Left renal pelvis (tissue), 4 donors: ENCODE results near the gene ITGA11. TPM values are rescaled to one million over a fixed set of nuclear protein-coding genes. Genes with fewer than 3 reads are reported as not detected.

Experiments
- DNase-seq, 4 donors: peaks; one replicate each; pipeline ENCODE4 v3.0.0-alpha.2; 2013; ENCODE audit warnings: low read depth in 4 of 4, low spot score in 3 of 4
- polyA plus RNA-seq, 4 donors: library from polyadenylated mRNA; unstranded; fragments of 120-200 nt; gene quantifications; one replicate each; pipeline ENCODE4 v1.2.1, GENCODE V29; 2013; ENCODE audit not compliant: insufficient read length in 4 of 4

The ITGA11 gene
- polyA plus RNA-seq, 4 donors, result 3.4 to 23.2 (median 4.4) TPM

GRCh38 chr15:68278345-68278594 lies 153.7 kb downstream of the ITGA11 start:
- DNase-seq, result no peak

GRCh38 chr15:68277603-68278344 lies 154.2 kb downstream of the ITGA11 start, which contains the start of gene FEM1B:
TSS of gene FEM1B (plus strand) at chr15:68277745. CDS start at chr15:68278418, 673 bp downstream.
- DNase-seq, result peak; percentile 78 to 87 (median 84)

GRCh38 chr15:68277131-68277602 lies 154.8 kb downstream of the ITGA11 start:
- DNase-seq, result peak in 2 of 4 donors; percentile 60 to 75

GRCh38 chr15:68276668-68277067 lies 155.3 kb downstream of the ITGA11 start:
- DNase-seq, result no peak

GRCh38 chr15:68275165-68275746 lies 156.7 kb downstream of the ITGA11 start:
- DNase-seq, result no peak

GRCh38 chr15:68274201-68274848 lies 157.6 kb downstream of the ITGA11 start:
- no peak for DNase-seq

- no peak for DNase-seq
Measured at GRCh38 chr15:68272721-68273271, 159.2 kb downstream of the ITGA11 start.

GRCh38 chr15:68271854-68272471 lies 160.0 kb downstream of the ITGA11 start:
- DNase-seq, result no peak

GRCh38 chr15:68268405-68268804 lies 163.6 kb downstream of the ITGA11 start:
- DNase-seq, result no peak

GRCh38 chr15:68265674-68266073 lies 166.3 kb downstream of the ITGA11 start:
- DNase-seq, result no peak

GRCh38 chr15:68265081-68265480 lies 166.9 kb downstream of the ITGA11 start:
- DNase-seq, result no peak

GRCh38 chr15:68264282-68264681 lies 167.7 kb downstream of the ITGA11 start:
- no peak for DNase-seq

GRCh38 chr15:68262514-68263356 lies 169.2 kb downstream of the ITGA11 start:
- no peak for DNase-seq

GRCh38 chr15:68261980-68262379 lies 170.0 kb downstream of the ITGA11 start:
- no peak for DNase-seq

GRCh38 chr15:68261241-68261640 lies 170.7 kb downstream of the ITGA11 start:
- no peak for DNase-seq

- DNase-seq, result no peak
Measured at GRCh38 chr15:68259883-68260282, 172.1 kb downstream of the ITGA11 start.

GRCh38 chr15:68258692-68259091 lies 173.3 kb downstream of the ITGA11 start:
- DNase-seq, result no peak

- DNase-seq, result peak in 3 of 4 donors; percentile 70 to 78 (median 72)
Measured at GRCh38 chr15:68256675-68257450, 175.1 kb downstream of the ITGA11 start.

- DNase-seq, result no peak
Measured at GRCh38 chr15:68252925-68253534, 178.9 kb downstream of the ITGA11 start.
